Fibroblast of skin of left quadriceps (primary cell): ENCODE measurements around the gene SPPL2A.
"Not testable (repeated sequence)": the region's sequence is repeated elsewhere in the genome, so short reads cannot be mapped to it uniquely, and the experiment has no call there.

ENCODE experiments used
- DNase-seq, 2 experiments: peaks; one replicate each; pipeline ENCODE4 v3.0.0-alpha.2; 2013; ENCODE audit warnings: low read depth in 2 of 2

Gene SPPL2A

DNA sequence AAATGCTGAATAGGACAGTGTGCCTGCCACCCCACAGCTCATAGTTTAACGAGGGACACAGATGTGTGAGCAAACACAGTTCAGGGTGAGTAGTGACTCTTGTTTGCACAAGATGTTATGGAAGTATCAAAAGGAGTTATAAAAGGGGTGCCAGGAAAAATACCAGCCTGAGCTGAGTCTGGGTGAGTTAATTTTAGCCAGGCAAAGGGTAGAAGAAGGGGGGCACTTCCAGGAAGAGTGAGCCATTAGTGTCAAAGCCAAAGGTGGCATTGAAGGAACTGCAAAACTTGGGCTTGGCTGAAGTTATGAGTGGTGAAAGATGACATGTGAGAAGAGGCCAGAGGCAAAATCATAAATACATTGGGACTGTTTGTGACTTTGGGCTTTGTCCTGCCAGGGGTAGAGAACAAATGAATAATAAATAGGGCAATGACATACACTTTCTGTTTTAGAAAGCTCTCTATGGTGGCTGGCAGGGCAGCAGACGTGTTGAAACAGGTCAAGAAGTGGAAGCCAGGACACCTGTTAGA, 1.9 kb upstream of the SPPL2A start:
- no peak for DNase-seq

GRCh38 chr15:50764461-50765194, 878 bp downstream of the SPPL2A start:
- no peak for DNase-seq

DNA sequence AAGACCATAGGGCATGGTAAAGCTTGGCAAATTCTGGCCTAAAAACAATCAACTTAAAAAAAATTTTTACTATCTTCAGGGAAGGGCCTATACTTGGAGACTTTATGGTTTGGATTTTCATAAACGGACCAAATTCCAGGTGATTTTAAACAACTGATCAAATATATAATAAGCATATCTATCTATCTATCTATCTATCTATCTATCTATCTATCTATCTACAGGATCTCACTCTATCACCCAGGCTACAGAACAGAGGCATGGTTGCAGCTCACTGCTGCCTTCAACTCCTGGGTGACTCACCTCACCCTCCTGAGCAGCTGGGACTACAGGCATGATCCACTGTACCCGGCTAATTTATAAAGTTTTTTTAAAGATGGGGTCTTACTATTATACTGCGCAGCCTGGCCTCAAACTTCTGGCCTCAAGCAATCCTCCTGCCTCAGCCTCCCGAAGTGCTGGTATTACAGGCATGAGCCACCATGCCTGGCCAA, 6.7 kb downstream of the SPPL2A start:
- no peak for DNase-seq

DNA sequence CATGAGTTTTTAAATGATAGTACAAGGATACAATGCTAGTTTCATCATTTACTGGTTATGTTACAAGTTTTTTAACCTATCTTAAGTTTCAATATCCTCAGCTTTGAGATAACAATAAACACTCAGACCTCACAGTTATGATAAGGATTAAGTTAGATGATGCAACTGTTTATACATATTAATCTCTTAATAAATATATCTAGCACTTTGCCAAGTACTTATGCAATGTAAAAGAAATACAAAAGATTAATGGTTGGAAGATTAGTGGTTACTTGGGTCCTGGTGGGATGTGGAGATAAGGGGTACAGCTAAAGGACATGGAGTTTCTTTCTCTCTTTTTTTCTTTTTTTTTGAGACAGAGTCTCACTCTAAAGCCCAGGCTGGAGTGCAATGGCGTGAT, 12.0 kb downstream of the SPPL2A start:
- DNase-seq, result no peak

- DNase-seq, result no peak
These were observed 14.1 kb downstream of the SPPL2A start for GRCh38 chr15:50751394-50751793.

- DNase-seq, result no peak
These were observed 15.2 kb downstream of the SPPL2A start for GRCh38 chr15:50750227-50750705.

DNA sequence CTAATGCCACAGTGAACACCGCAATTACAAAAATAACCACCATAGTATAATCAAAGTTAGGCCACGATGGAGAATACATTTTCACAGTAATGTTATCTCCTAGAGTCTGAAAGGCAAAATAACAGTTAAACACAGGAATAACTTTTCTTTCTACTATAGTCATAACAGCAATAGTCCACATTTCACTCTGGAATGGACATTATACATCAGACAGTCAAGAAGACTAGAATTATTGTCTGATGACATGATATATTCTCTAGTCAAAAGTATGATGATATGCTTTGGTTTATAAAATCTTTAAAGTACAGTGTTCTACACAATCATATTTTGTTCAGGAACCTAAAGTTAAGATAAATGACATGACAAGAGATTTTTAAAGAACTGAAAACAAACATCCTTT, 18.0 kb downstream of the SPPL2A start:
- DNase-seq, result no peak

DNA sequence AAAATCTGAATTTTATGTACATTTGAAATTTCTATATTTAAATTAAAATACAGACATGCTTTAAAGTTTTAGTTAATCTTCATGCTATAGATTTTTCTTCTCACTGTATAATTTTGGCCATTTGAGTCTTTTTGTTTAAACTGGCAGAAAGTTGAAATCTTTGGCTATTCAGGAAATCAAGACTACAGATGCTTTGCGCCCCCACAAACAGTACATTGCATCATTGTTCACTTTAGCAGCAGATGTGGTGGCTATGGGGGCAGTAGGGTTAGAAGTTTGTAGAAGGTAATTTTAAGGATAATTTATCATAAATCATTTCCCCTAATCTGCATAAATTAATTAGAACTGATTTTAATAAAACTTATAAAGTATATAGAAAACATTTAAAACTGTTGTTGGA, 20.9 kb downstream of the SPPL2A start:
- no peak for DNase-seq

GRCh38 chr15:50740955-50741354, 24.6 kb downstream of the SPPL2A start:
- no peak for DNase-seq

- DNase-seq, result no peak
These were observed 28.7 kb downstream of the SPPL2A start for GRCh38 chr15:50736823-50737222.

DNA sequence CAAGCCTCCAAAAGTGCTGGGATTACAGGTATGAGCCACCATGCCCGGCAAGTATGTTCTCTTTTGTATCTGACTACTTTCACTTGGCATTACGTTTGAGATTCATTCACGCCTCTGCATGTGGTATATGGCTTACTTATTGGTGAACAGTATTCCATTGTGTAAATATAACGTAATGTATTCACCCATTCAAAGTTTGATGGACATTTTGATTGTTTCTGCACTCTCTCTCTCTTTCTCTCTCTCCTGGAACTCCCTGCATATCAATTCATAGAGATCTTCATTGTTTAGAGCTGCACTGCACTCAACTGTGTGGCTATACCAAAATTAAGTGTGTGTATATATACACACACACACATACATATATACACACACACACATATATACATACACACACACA, 30.4 kb downstream of the SPPL2A start:
- DNase-seq, result no peak

GRCh38 chr15:50726315-50726714, 39.2 kb downstream of the SPPL2A start:
- DNase-seq, result no peak

GRCh38 chr15:50718700-50719125, 46.8 kb downstream of the SPPL2A start:
- DNase-seq, result no peak

GRCh38 chr15:50712018-50712417, 53.5 kb downstream of the SPPL2A start:
- no peak for DNase-seq

DNA sequence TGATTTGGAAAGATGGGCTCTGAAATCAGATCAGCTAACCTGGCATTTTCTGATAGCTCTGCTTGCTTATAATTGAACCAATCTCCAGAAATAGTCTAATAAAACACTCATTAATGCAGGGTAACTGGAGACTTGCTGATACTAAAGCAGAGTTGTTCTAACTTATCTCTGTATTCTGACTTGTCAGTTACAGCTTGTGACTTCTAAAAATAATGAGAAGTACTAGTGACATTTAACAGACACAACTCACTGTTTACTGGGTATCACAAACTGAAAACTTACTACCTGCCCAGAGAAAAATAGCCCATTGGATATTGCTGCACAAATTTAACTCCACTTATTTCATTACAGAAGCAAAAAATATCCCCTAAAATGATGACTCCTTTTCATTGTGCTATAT, 54.9 kb downstream of the SPPL2A start:
- no peak for DNase-seq

DNA sequence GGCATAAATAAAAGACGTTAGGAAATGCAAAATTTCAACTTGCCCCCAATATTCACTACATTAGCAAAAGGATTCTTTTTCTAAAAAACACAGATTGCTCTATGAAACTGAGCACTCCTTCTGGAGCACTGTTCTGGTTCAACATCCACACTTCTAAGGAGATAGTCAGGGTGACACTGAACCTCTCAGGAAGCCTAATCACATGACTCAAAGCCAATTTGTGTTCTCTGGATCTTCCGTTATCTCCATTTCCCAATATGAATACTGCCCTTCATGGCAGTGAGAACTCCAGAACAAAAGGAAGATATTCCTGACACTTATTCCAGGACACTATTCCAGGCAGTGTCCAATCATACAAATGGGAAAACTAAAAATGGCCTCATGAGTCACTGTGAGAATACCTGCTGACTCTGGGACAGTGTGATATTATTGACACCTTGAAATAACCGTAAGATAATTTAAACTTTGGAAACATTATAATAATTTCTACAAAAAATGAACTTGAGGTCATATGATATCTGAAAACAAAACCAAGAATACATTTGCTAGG, 57.6 kb downstream of the SPPL2A start:
- DNase-seq, result no peak

DNA sequence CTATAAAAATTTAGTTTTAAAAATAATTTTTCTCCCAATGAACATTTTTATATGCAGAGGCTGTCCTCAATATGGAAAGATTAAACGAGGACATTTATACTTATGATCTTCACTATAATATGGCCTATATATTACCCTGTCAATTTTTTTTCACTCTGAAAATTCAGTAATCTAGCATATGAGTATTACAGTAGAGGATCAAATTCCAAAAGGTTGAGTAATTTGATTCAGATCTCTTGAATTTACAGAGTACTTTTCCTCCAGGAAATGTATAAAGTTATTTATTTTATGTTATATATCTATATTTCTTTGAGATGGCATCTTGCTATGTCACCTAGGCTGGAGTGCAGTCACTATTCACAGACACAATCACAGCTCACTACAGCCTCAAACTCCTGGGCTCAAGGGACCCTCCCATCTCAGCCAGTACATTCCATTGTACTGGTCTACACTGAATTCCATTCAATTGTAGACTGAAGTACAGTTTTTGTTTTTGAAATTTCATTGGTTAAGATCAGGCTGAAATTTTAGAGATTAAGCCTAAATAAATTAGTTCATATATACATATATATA, 62.7 kb downstream of the SPPL2A start:
- no peak for DNase-seq

DNA sequence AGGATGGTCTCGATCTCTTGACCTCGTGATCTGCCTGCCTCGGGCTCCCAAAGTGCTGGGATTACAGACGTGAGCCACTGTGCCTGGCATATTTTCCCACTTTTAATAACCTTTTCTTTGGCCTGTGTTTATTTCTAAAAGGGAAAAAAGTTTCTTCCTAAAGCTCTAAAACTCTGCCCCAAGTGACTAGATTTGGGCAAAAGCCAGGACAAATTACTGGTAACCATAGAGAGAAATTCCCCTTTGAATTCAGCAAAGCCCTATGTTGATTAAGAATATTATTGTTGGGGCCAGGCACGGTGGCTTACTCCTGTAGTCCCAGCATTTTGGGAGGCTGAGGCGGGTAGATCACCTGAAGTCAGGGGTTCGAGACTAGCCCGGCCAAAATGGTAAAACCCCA, 67.4 kb downstream of the SPPL2A start:
- no peak for DNase-seq

DNA sequence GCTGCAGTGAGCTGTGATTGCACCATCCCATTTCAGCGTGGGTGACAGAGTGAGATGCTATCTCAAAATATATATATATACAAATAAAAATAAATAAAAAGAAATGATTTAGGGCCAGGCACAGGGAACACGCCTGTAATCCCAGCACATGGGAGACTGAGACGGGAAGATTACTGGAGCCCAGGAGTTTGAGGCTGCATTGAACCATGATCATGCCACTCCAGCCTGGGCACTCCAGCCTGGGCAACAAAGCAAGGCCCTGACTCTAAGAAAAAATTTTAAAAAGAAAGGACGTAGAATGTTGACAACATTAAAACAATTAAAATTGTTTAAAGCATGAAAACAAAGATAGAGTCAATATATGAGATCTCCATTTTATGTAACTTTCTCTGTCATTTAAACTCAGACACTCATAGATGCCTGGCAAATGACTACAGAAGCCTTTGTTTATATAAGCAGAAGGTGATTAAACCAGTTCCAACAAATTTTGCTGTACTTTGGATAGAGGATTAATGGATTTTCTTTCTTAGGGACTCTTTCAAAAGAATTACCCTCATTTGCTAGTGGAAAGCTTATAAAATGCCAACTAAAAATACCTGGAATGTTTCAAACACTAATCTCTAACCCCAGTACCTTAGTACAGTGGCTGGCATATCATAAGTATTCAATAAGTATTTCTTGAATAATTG, 68.3 kb downstream of the SPPL2A start:
- no peak for DNase-seq

DNA sequence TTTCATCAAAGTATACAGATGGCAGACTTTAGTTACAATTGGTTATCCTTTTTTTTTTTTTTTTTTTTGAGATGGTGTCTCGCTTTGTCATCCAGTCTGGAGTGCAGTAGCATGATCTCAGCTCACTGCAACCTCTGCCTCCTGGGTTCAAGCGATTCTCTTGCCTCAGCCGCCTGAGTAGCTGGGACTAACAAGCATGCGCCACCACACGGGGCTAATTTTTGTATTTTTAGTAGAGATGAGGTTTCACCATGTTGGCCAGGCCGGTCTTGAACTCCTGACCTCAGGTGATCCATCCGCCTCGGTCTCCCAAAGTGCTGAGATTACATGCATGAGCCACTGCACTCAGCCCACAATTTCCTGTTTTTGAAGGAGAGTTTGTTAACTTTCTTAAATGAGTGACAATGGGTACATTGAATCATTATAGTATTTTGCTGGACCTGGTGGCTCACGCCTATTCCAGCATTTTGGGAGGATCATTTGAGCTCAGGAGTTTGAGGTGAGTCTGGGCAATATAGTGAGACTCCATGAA, 70.8 kb downstream of the SPPL2A start:
- not testable (repeated sequence) for DNase-seq

DNA sequence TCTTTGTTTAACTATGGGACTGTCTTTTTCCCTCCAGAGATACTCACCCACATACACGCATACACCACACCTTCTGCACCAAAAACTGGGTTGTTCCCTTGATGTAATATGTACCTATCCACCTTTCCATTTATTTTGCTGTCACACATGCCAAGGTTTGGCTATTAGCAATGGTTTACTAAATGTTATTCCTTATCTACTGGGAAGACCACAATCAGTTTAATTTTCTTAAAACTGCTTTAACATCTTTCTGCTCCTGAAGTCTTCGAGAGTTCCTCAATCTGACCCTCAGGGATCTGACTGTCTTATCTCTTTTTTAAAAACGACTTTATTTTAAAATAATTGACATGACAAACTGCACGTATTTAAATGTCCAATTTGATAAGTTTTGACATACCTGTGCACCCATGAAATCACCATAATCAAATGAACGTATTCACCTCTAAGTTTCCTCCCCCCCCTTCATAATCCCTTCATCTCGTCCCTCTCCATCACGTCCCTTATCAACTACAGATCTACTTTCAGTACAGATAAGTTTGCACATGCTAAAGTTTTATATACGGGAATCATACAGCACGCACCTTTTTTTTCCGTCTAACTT, 78.1 kb downstream of the SPPL2A start:
- no peak for DNase-seq
